Trophoblast cell (in vitro differentiated cells and primary cell): ENCODE measurements around the gene SEZ6L.

Source experiments
- DNase-seq, 2 donors: peaks; one replicate each; pipeline ENCODE4 v3.0.0-alpha.2; 2016
- H2AFZ ChIP-seq: 2 replicates; pipeline ENCODE4 v1.6.1; 2013; ENCODE audit warnings: low read length, moderate library complexity, mild to moderate bottlenecking; ENCODE audit not compliant: insufficient read depth, poor library complexity
- H2AK5ac ChIP-seq: 2 replicates; pipeline ENCODE4 v1.6.1; 2013; ENCODE audit warnings: mild to moderate bottlenecking, low read length
- H2BK120ac ChIP-seq: 2 replicates; pipeline ENCODE4 v1.6.1; 2013; ENCODE audit warnings: low read length, mild to moderate bottlenecking, moderate library complexity; ENCODE audit not compliant: insufficient read depth, poor library complexity
- H2BK12ac ChIP-seq: 2 replicates; pipeline ENCODE4 v1.6.1; 2013; ENCODE audit warnings: mild to moderate bottlenecking, low read length, moderate library complexity
- H2BK5ac ChIP-seq: 2 replicates; pipeline ENCODE4 v1.6.1; 2013; ENCODE audit warnings: low read length, low read depth, moderate library complexity, mild to moderate bottlenecking; ENCODE audit not compliant: poor library complexity
- H3K14ac ChIP-seq: 2 replicates; pipeline ENCODE4 v1.6.1; 2013; ENCODE audit warnings: mild to moderate bottlenecking, low read length
- H3K18ac ChIP-seq: 2 replicates; pipeline ENCODE4 v1.6.1; 2013; ENCODE audit warnings: mild to moderate bottlenecking, low read length
- H3K23ac ChIP-seq: 2 replicates; pipeline ENCODE4 v1.6.1; 2013; ENCODE audit warnings: low read length
- H3K27ac ChIP-seq: 2 replicates; pipeline ENCODE4 v1.5.1; 2013; ENCODE audit warnings: low read depth, mild to moderate bottlenecking, inconsistent platforms, low read length, moderate library complexity
- H3K27me3 ChIP-seq: 2 replicates; pipeline ENCODE4 v1.6.1; 2013; ENCODE audit warnings: inconsistent platforms, mild to moderate bottlenecking, low read length, moderate library complexity; ENCODE audit not compliant: insufficient read depth
- H3K36me3 ChIP-seq, 2 experiments: 1 replicate in 1 of 2; 2 replicates in 1 of 2; pipeline ENCODE4 v1.6.1; 2013; ENCODE audit warnings: low read length in 2 of 2, mild to moderate bottlenecking in 2 of 2, moderate library complexity in 1 of 2; ENCODE audit not compliant: insufficient read depth in 2 of 2, control insufficient read depth in 1 of 2
- H3K4ac ChIP-seq: 2 replicates; pipeline ENCODE4 v1.6.1; 2013; ENCODE audit warnings: low read depth, mild to moderate bottlenecking, low read length, moderate library complexity
- H3K4me1 ChIP-seq, 2 experiments: 1 replicate in 1 of 2; 2 replicates in 1 of 2; pipeline ENCODE4 v1.6.1; 2013; ENCODE audit warnings: low read length in 2 of 2, mild to moderate bottlenecking in 2 of 2, moderate library complexity in 1 of 2; ENCODE audit not compliant: insufficient read depth in 2 of 2, control insufficient read depth in 1 of 2
- H3K4me2 ChIP-seq: 2 replicates; pipeline ENCODE4 v1.6.1; 2013; ENCODE audit warnings: inconsistent platforms, mild to moderate bottlenecking, low read length, moderate library complexity
- H3K4me3 ChIP-seq: 2 replicates; pipeline ENCODE4 v1.5.1; 2013; ENCODE audit warnings: mild to moderate bottlenecking, low read depth, low read length, inconsistent platforms
- H3K79me1 ChIP-seq: one replicate; pipeline ENCODE4 v1.6.1; 2013; ENCODE audit warnings: low read length
- H3K79me2 ChIP-seq: 2 replicates; pipeline ENCODE4 v1.6.1; 2013; ENCODE audit warnings: low read length, mild to moderate bottlenecking; ENCODE audit not compliant: control insufficient read depth, insufficient read depth, poor library complexity
- H3K9ac ChIP-seq: 2 replicates; pipeline ENCODE4 v1.6.1; 2013; ENCODE audit warnings: mild to moderate bottlenecking, low read length
- H3K9me3 ChIP-seq: 2 replicates; pipeline ENCODE4 v1.6.1; 2013; ENCODE audit warnings: low read depth, mild to moderate bottlenecking, control low read depth, inconsistent platforms, low read length; ENCODE audit not compliant: insufficient read depth
- H4K12ac ChIP-seq: 2 replicates; pipeline ENCODE4 v1.6.1; 2013; ENCODE audit warnings: low read depth, mild to moderate bottlenecking, low read length, moderate library complexity
- H4K8ac ChIP-seq: 2 replicates; pipeline ENCODE4 v1.6.1; 2013; ENCODE audit warnings: low read depth, mild to moderate bottlenecking, low read length, moderate library complexity
- H4K91ac ChIP-seq: one replicate; pipeline ENCODE4 v1.6.1; 2013; ENCODE audit warnings: low read depth, mild to moderate bottlenecking, low read length, moderate library complexity
- WGBS: extraction: QIAGEN DNeasy Blood & Tissue Kit; methylation state at CpG from one replicate; pipeline ENCODE4 v1.1.7; 2013; ENCODE audit warnings: missing lambda C conversion rate; ENCODE audit not compliant: insufficient read length, insufficient coverage; ENCODE audit errors: extremely low coverage; 5-methylcytosine and 5-hydroxymethylcytosine counted together

SEZ6L gene

DNA sequence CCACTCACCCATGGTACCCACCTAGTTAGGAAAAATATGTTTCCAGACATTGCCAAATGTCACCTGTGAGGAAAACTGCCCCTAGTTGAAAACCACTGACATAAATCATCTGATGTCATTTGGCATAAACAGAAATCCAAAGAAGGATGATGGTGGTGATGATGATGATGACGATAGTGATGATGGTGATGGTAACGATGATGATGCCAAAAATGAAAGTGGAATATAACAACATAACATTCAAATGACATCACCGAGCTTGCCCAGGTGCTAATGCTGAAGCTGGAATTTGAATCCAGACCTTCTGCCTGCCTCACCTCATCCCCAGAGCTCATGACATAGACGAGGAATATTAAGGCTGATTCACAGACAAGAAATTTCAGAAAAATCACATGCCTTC is 167.5 kb downstream of the SEZ6L start:
- Histone ChIP-seq H2BK12ac (no peak overlapping the region), H4K8ac (no peak overlapping the region)

DNA sequence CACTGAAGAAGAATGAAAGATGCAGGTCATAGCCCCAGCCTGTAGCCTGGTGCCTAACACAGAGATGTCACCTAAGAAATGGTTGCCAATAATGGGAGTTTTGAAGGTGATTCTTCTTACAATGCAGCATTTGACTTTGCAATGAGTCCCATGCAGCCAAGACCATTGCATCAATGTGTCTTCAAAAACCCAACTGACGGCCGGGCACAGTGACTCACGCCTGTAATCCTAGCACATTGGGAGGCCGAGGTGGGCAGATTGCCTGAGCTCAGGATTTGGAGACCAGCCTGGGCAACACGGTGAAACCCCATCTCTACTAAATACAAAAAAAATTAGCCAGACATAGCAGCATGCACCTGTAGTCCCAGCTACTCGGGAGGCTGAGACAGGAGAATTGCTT is 170.5 kb downstream of the SEZ6L start:
- Histone ChIP-seq H2AK5ac (no peak overlapping the region), H4K8ac (no peak overlapping the region), H2BK12ac (no peak overlapping the region), H2BK120ac (no peak overlapping the region), H3K27me3 (no peaks in the 10 kb centered on the region), H3K4ac (no peak overlapping the region), H3K9me3 (no peaks in the 10 kb centered on the region), H3K9ac (no peak overlapping the region), H3K4me2 (no peak overlapping the region), H4K91ac (no peak overlapping the region), H3K79me1 (no peaks in the 10 kb centered on the region), H3K79me2 (no peaks in the 10 kb centered on the region), H3K27ac (no peak overlapping the region), H3K14ac (no peak overlapping the region), H3K36me3 (no peaks in the 10 kb centered on the region), H3K4me1 (no peaks in the 10 kb centered on the region), H2AFZ (no peak overlapping the region), H4K12ac (no peak overlapping the region), H3K4me3 (no peak overlapping the region), H3K23ac (no peak overlapping the region), H2BK5ac (no peak overlapping the region), H3K18ac (no peak overlapping the region)
- no CpG with 5 or more reads among the region's 6 CpGs for WGBS
- no peak for DNase-seq

More for the DNA sequence above, 167.5 kb downstream of the SEZ6L start:
- Histone ChIP-seq H2BK5ac (no peak overlapping the region), H4K12ac (no peak overlapping the region), H3K79me1 (no peaks in the 10 kb centered on the region), H3K9ac (no peak overlapping the region), H2BK120ac (no peak overlapping the region), H3K79me2 (no peaks in the 10 kb centered on the region), H4K91ac (no peak overlapping the region), H3K14ac (no peak overlapping the region), H3K4ac (no peak overlapping the region), H3K27me3 (no peaks in the 10 kb centered on the region), H3K4me3 (no peak overlapping the region), H3K9me3 (no peaks in the 10 kb centered on the region), H3K36me3 (no peaks in the 10 kb centered on the region), H3K23ac (no peak overlapping the region), H2AFZ (no peak overlapping the region), H3K4me1 (no peaks in the 10 kb centered on the region), H3K27ac (no peak overlapping the region), H2AK5ac (no peak overlapping the region), H3K18ac (no peak overlapping the region), H3K4me2 (no peak overlapping the region)
- WGBS, result no CpG with 5 or more reads among the region's 4 CpGs
- DNase-seq, result peak in 1 of 2 donors; percentile 33

DNA sequence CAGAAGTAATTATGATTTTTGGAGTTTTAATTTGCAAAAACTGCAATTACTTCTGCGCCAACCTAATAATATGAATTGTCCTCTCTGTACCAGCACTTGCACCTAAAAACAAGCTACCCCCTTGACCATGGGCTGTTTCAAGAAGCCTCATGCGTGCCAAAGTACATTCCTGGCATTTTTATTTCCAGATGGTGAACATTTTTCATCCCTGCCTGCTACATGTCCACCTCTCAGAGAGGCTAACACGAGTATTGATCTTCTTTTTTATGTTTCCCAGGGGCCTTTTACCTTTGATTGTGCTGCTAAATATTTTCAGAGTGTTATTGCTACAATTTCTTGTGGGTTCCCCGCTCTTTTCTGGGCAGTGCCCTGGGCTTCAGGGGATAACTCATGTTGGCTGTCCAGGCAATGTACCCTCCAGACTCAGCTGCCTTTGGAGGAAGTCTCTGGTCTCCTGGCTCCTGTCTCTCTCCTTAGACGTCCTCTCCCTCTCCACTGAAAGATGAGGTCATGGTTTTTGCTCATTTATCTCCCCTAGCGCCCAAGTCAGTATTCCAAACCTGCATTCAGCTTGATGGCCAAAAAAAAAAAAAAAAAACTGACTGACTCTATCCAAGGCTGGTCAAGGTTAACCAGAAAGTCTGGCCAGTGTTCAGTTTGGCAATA is 173.6 kb downstream of the SEZ6L start:
- Histone ChIP-seq H3K18ac (no peak overlapping the region), H2AFZ (no peak overlapping the region), H3K4me2 (no peak overlapping the region), H2BK120ac (no peak overlapping the region), H3K9me3 (peaks cover 2% of the 10 kb centered on the region), H2AK5ac (no peak overlapping the region), H3K4me1 (no peaks in the 10 kb centered on the region), H3K9ac (no peak overlapping the region), H3K79me2 (no peaks in the 10 kb centered on the region), H4K91ac (no peak overlapping the region), H3K4ac (no peak overlapping the region), H2BK12ac (no peak overlapping the region), H3K27ac (no peak overlapping the region), H2BK5ac (no peak overlapping the region), H3K14ac (no peak overlapping the region), H4K8ac (no peak overlapping the region), H3K36me3 (no peaks in the 10 kb centered on the region), H3K79me1 (no peaks in the 10 kb centered on the region), H3K4me3 (no peak overlapping the region), H3K27me3 (no peaks in the 10 kb centered on the region), H4K12ac (no peak overlapping the region), H3K23ac (no peak overlapping the region)
- no CpG with 5 or more reads among the region's 6 CpGs for WGBS
- no peak for DNase-seq

DNA sequence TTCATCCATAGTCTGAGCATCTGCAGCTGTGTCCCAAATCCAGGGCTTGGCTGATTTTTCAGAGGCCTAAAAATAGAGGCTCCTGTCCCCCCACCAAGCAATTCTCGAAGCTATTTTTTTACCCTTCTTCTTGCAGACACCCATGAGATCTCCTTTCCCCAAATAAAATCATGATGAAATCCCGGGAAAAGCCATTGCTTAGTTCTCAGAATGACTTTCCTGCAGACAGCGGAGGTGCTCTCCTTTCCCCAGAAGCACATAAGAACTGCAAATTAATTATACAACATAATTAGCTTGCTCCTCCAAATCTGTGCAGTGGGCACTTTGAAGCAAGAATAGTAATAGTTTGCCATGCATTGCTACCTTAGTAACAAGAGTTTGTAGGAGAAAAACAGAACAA is 176.2 kb downstream of the SEZ6L start:
- no peak overlapping the region for H3K14ac ChIP-seq
- no peak overlapping the region for H2BK5ac ChIP-seq
- H3K4ac ChIP-seq, result no peak overlapping the region
- H3K4me3 ChIP-seq, result no peak overlapping the region
- no peaks in the 10 kb centered on the region for H3K4me1 ChIP-seq
- WGBS, result no CpG with 5 or more reads among the region's 3 CpGs
- peaks cover 2% of the 10 kb centered on the region for H3K9me3 ChIP-seq
- no peak overlapping the region for H3K9ac ChIP-seq
- no peak overlapping the region for H3K18ac ChIP-seq
- H3K23ac ChIP-seq, result no peak overlapping the region
- H3K79me1 ChIP-seq, result no peaks in the 10 kb centered on the region
- H3K36me3 ChIP-seq, result no peaks in the 10 kb centered on the region
- H2AK5ac ChIP-seq, result no peak overlapping the region
- no peaks in the 10 kb centered on the region for H3K79me2 ChIP-seq
- no peak overlapping the region for H3K4me2 ChIP-seq
- H2BK12ac ChIP-seq, result no peak overlapping the region
- H3K27ac ChIP-seq, result no peak overlapping the region
- no peak overlapping the region for H4K91ac ChIP-seq
- H2AFZ ChIP-seq, result no peak overlapping the region
- no peak overlapping the region for H4K8ac ChIP-seq
- no peak for DNase-seq
- H4K12ac ChIP-seq, result no peak overlapping the region
- no peaks in the 10 kb centered on the region for H3K27me3 ChIP-seq
- H2BK120ac ChIP-seq, result no peak overlapping the region
